AG10803 (cell line): ENCODE data around the gene RNF186.
"Not testable (repeated sequence)": the region's sequence is repeated elsewhere in the genome, so short reads cannot be mapped to it uniquely, and the experiment has no call there.

Experiments used
- DNase-seq: peaks from one replicate; pipeline ENCODE4 v3.0.0; 2010; ENCODE audit warnings: low read depth
- H3K4me3 ChIP-seq: 2 replicates; pipeline ENCODE4 v1.5.1; 2011; ENCODE audit warnings: mild to moderate bottlenecking, low read length, control low read depth
- TF ChIP-seq, protein P1 (sequence below): conservative IDR thresholded peaks from 2 replicates; pipeline ENCODE4 v1.5.1; 2011; ENCODE audit warnings: mild to moderate bottlenecking, low read length, control low read depth, inconsistent platforms

The RNF186 gene

GRCh38 chr1:19825298-19825697 lies 10.2 kb upstream of the RNF186 start:
- no peak for DNase-seq
- TF ChIP-seq, protein P1, sequence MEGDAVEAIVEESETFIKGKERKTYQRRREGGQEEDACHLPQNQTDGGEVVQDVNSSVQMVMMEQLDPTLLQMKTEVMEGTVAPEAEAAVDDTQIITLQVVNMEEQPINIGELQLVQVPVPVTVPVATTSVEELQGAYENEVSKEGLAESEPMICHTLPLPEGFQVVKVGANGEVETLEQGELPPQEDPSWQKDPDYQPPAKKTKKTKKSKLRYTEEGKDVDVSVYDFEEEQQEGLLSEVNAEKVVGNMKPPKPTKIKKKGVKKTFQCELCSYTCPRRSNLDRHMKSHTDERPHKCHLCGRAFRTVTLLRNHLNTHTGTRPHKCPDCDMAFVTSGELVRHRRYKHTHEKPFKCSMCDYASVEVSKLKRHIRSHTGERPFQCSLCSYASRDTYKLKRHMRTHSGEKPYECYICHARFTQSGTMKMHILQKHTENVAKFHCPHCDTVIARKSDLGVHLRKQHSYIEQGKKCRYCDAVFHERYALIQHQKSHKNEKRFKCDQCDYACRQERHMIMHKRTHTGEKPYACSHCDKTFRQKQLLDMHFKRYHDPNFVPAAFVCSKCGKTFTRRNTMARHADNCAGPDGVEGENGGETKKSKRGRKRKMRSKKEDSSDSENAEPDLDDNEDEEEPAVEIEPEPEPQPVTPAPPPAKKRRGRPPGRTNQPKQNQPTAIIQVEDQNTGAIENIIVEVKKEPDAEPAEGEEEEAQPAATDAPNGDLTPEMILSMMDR = no peak
- no peak overlapping the region for H3K4me3 ChIP-seq

DNA sequence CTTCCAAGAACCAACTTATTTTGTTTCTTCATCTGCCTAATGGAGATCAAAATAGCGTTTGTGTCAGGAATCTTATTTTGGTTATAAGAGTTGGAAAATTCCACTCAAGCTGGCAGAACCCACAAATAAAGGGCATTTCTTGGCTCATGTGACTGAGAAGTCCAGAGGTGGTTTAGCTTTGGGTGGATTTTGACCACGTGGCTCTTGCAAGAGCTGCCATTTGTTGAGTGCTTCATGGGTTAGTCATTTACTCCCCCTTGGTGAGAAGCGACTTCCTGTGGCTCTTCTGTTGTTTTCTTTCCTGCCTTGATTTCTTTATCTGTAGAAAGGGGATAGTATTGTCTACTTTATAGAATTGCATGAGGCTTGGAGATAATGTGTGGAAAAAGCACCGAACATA lies 9.5 kb upstream of the RNF186 start:
- TF ChIP-seq, protein P1 = no peak
- DNase-seq = peak; percentile 37
- no peak overlapping the region for H3K4me3 ChIP-seq

GRCh38 chr1:19824036-19824435 lies 9.0 kb upstream of the RNF186 start:
- H3K4me3 ChIP-seq = no peak overlapping the region
- TF ChIP-seq, protein P1 = no peak
- DNase-seq = no peak

DNA sequence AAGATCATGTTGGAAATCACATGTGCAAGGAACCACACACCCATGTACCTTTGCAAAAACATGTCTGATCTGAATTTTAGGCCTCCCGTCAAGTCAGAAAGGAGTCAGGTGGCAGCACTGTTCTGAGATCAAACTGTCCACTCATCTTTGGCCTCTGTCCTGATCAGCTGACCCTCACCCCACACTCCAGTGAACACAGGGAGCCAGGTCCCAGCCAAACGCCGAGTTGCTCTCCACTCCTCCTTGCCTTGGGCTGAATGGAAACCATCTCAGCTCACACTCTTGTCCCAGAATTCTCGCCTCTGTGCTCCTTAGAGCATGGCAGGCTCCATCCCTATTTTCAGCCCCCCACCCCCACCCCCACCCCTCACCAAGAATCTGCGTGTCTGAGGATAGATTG lies 4.6 kb upstream of the RNF186 start:
- no peak overlapping the region for H3K4me3 ChIP-seq
- TF ChIP-seq, protein P1 = no peak
- DNase-seq = no peak

GRCh38 chr1:19818324-19818723 lies 3.2 kb upstream of the RNF186 start:
- TF ChIP-seq, protein P1 = no peak
- DNase-seq = no peak
- no peak overlapping the region for H3K4me3 ChIP-seq

- no peak overlapping the region for H3K4me3 ChIP-seq
- TF ChIP-seq, protein P1 = no peak
- no peak for DNase-seq
These were observed 2.1 kb upstream of the RNF186 start for GRCh38 chr1:19817160-19817559.

GRCh38 chr1:19816737-19817086 lies 1.6 kb upstream of the RNF186 start:
- H3K4me3 ChIP-seq, DNase-seq: not testable (repeated sequence)
